HG02840 (cell line): ENCODE results near the gene LRRC26.

Source experiments
- ATAC-seq: cut with Tn5 transposase; IDR thresholded peaks from one replicate; pipeline ENCODE4 v1.9.1; 2021; ENCODE audit warnings: mild to moderate bottlenecking, moderate library complexity, moderate number of reproducible peaks; ENCODE audit not compliant: unreplicated experiment, low FRiP score

Gene LRRC26, protein sequence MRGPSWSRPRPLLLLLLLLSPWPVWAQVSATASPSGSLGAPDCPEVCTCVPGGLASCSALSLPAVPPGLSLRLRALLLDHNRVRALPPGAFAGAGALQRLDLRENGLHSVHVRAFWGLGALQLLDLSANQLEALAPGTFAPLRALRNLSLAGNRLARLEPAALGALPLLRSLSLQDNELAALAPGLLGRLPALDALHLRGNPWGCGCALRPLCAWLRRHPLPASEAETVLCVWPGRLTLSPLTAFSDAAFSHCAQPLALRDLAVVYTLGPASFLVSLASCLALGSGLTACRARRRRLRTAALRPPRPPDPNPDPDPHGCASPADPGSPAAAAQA

DNA sequence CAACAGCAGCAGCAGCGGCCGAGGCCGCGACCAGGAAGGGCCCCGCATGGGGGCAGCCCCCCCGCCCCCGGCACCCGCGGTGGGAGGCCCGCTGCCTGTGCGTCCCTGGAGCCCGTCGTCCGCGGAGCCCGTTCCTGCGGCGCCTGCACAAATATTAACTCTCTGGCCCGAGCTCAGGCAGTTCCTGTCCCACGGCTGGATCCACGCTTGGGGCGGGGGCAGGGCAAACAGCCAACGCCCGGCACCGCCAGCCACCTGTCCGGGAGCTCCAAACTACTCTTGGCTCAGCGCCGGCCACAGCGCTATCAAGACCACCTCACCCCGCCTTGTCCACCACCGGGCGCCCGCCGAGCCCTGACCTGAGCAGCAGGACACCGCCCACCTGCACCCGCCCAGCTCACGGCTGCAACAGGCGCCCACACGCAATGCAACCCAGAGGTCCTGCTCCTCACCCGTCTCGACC lies at the start of gene LRRC26:
Gene LRRC26, minus strand, starts transcription at position 156 of the 463 bp plus-strand sequence. Its CDS starts 108 bp downstream, at position 48.
- ATAC-seq = no peak

DNA sequence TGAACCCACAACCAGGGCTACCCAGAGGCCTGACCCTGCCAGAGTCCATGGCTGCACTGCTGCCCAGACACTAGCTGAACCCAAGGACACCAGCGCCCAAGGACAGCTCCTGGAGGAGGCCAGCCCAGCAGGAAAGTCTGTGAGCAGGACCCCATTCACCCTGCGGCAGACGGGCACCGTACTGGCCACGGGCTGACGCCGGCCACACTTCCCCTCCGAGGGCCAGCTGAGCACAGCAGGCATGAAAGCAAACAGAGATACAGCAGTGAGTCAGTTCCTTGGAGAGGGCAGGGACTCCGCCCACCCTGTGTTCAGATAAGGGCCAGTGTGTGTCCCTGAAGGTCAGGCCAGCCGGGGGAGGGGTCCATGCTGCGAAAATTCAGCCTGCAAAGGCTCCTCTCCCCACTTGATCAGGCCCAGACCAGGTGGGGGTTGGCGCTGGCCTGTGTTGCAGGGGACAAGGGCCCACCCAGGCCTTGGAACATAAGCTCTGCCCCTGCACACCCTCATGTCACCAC lies 49.0 kb upstream of the LRRC26 start:
- no peak for ATAC-seq

DNA sequence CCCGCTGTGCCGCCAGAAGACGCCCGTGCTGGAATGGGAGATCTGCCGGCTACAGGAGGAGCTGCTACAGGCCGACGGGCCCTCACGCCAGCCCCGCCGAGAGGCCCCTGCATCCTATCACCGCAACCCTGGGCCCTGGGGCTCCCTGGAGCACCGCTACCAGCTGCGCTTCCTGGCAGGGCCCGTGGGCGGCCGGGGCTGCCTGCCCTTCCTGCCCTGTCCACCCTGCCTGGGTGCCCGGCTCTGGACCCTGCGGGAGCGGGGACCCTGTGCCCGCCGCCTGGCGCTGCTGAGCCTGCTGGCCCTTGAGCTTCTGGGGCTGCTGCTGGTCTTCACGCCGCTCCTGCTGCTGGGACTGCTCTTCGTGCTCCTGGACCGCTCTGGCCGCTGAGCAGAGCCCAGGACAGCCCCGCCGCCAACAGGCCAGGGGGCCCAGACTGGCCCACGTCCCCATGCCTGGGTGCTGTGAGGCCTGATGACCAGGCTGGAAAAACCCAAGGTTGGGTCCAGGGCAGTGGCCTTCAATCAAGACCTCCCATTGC lies 48.4 kb upstream of the LRRC26 start:
- ATAC-seq = no peak

DNA sequence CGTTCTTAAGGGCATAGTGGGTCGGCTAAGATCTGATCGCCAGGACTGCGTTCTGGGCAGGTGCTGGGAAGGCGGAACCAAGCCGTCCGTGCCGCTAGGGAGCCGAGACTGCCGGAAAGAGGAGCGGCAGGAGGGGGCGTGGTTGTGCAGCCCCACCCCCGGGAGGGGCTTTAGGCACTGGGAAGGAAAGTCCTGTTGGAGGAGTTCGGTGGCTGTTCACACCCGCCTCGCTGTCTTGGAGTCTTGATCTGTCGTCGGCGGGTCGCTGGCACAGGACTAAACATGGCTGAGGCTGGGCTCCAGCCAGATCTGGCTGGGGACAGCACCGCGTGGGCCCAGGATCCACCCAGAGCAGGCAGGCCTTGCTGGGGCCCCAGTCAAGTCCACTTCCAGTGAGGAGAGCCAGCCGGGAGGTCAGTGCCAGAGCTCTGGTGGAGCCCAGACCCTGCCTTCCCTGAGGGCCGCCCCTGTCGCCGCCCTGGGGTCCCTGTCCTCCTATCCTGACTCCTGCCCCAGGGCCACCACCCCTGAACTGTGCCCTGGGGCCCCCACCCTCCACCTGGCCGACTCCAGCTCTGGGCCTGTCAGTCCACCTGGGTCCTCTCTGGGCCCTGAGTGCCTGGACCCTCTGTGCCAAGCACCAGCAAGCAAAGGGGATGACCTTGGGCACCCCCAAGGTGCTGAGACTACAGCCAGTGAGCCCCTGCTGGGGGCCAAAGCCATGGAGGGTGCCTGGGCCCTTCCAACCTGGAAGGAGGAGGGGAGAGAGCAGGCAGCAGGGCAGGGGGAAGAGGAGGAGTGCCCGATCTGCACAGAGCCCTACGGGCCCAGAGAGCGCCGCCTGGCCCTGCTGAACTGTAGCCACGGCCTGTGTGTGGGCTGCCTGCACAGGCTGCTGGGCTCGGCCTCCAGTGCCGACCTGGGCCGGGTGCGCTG lies 47.7 kb upstream of the LRRC26 start:
- no peak for ATAC-seq

DNA sequence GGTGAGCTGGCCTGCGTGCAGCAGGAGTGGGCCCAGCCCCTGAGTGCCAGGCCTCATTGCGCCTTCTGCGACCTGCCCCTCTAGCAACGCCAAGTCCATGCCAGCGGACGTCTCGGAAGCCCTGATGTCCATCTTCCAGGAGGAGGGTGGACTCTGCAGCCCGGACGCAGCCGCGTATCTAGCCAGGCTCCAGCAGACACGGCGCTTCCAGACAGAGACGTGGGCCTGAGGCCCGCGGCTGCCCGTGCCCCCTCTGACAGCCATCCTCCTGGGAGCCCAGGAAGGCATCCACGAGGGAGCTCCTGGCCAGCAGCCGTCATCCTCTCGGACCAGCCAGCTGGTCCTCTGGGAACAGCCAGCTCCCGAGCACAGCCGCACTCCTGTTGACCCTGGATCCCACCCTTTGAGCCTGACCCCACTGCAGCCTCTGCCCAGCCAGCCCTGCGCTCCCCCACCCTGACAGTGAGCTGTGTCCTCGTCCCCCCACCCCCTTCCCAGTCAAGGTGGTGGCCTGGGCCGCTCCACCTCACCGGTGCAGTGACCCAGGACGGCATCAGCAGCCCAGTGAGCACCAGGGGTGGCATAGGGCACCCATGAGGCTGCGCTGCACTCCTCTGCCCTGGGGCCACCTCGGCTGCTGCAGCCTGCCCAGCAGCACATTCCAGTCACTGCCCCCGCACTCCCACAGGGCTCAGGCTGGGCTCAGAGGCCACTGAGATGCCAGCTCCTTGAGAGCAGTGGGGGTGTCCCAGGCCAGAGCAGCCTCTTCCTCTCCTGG lies 46.5 kb upstream of the LRRC26 start:
- ATAC-seq = no peak

DNA sequence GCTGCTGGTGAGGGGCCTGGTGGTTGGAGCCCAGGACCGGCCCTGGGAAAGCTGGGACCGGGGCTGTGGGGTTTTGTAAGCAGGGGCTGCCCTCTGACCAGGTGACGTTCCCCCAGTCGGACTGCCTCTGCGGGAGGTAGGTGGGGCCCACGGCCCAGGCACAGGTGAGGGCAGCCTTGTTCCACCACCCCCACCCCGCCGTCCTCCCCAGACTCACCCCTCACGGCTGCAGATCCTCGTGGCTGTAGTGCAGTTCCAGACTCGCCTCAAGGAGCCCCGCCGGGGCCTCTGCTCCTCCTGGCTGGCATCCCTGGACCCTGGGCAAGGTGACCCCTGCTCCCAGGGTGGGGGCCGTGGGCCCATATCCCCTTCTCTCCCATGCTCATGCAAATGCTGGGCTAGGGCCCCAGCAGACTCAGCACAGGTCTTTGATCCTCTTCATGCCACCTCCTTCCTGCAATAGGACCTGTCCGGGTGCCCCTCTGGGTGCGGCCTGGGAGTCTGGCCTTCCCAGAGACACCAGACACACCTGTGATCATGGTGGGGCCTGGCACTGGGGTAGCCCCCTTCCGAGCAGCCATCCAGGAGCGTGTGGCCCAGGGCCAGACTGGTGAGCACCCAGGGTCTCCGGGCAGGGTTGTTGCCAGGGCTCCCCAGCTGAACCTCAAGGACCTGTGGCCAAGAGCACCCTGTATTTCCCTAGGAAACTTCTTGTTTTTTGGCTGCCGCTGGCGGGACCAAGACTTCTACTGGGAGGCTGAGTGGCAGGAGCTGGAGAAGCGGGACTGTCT lies 45.5 kb upstream of the LRRC26 start:
- no peak for ATAC-seq

DNA sequence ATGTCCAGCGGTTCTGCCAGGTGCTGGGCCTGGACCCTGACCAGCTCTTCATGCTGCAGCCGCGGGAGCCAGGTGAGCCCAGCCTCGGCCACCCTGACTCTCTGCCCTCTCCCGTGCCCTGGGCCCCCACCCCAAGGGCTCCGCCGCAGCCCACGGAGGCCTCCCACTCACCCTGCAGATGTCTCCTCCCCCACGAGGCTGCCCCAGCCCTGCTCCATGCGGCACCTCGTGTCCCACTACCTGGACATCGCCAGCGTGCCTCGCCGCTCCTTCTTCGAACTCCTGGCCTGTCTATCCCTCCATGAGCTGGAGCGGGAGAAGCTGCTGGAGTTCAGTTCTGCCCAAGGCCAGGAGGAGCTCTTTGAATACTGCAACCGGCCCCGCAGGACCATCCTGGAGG lies 44.8 kb upstream of the LRRC26 start:
- no peak for ATAC-seq

DNA sequence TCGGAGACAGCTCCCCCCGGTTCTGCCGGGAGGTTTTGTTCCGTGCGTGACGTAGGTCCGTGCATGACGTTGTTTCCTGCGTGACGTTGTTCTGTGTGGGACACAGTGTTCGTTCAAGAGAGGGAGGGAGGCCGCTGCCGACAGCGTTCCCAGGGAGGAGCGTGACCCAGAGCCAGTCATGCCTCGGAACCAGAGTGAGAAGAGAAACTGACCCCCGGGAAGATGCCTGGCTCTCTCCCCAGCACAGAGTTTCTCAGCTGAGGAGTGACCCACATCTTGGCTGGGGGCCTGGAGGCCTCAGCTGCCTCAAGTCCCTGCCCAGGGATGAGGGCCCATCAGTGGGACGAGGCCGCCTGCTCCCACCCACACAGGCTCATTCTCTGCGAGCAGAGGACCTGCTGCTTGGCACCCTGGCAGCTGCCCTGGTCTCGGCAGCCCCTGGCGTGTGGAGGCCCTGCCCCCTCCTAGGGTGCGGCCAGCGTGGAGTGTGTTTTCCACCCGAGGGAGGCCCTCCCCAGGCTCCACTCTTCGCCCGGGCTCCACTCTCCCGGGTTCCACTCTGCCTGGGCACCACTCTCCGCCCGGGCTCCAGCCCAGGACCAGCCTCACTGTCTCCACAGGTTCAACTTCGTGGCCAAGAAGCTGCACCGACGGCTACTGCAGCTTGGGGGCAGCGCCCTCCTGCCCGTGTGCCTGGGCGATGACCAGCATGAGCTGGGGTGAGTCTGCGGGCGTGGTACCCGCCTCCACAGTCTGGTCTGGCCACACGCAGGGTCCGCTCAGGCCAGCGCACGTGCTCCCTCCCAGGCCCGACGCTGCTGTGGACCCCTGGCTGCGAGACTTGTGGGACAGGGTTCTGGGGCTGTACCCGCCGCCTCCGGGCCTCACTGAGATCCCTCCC lies 43.6 kb upstream of the LRRC26 start:
- no peak for ATAC-seq

DNA sequence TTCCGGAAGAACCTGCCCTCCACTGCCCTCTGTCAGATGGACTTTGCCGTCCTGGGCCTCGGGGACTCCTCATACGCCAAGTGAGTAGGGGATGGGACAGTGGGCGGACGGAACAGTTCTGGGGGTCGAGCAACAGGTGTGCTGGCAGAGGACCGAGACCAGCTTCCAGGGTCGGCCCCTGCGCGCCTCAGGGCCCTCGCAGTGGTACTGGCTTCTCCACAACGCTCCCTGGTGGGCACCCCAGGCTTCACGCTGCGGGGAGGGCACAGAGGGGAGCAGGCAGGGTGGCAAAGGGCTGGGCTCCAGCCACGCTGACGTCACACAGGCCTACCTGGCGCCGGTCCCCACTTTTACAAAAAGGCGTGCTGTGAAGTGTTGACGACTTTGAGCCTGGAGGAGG lies 42.7 kb upstream of the LRRC26 start:
- ATAC-seq = no peak

DNA sequence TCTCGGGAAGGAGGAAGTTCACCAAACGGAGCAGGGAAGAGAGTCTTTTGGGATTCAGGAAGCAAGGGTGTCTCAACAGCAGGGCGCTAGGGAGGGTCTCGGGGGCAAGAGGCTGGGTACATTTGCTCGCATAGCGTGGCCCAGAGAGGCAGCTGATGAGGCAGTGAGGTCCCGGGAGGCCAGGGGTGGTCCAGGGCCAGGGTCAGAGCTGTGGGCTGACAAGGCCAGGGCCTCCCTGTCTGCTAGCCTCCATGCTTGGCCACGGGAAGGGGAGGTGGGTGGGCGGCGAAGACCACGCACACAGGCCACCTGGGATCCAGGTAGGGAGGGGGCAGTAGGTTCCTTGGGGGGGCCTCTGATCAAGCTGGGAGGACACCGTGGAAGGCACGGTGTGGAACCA lies 41.7 kb upstream of the LRRC26 start:
- no peak for ATAC-seq

DNA sequence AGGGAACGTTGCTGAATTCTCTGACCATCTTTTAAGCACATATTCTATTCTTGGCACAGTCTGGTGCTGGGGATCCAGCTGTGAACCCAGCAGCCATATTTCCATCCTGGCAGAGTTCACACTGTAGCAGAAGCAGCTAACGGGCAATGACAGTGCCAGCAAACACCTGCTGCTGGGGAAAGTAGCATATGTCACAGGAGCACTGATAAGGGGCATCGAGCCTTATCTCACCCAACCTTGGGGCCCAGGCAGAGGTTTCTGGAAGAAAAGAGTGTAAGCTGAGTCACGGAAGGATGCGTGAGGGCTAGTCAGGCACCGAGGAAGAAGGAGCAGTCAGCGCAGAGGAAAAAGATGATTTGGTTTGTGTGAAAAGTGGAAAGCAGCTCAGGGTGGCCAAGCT lies 36.8 kb upstream of the LRRC26 start:
- no peak for ATAC-seq

DNA sequence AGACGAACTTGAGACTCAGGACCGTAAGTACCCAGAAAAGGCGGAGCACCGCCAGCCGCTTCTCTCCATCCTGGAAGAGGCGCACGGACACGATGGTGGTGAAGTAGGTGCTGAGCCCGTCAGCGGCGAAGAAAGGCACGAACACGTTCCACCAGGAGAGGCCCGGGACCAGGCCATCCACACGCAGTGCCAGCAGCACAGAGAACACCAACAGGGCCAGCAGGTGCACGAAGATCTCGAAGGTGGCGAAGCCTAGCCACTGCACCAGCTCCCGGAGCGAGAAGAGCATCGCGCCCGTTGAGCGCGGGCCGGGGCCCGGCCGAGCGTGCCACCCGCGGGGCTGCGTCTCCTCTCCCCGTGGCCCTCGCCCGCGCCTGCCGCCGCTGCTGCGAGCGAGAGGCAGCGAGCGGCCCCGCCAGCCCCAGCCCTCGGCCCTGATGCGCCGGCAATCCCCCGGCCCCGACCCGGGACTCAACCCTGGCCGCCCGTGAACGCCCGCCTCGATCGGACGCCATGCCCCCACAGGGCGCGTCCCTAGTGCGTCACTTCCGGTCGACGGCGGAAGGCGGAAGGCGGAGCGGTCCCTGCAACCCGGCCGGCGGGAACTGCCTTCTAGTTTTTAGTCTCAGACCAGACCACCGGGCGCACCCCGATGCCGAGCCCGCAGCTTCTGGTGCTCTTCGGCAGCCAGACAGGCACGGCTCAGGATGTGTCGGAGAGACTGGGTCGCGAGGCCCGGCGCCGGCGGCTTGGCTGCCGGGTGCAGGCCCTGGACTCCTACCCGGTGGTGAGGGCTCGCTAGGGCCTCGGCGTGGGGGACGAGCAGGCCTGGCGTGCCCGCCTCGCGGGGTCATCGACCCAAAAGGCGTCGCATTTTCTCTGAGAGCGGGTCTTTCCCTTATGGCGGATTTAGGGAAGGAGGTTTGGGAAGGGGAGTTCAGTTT lies 35.5 kb upstream of the LRRC26 start, which contains the start of the genes NDOR1 and TMEM203:
Gene NDOR1, plus strand, starts transcription at position 575 of the 944 bp plus-strand sequence. Its CDS starts 78 bp downstream, at position 653.
Gene TMEM203, minus strand, starts transcription at position 523 of the 944 bp plus-strand sequence. Its CDS starts 234 bp downstream, at position 289.
- ATAC-seq = peak; percentile 35

DNA sequence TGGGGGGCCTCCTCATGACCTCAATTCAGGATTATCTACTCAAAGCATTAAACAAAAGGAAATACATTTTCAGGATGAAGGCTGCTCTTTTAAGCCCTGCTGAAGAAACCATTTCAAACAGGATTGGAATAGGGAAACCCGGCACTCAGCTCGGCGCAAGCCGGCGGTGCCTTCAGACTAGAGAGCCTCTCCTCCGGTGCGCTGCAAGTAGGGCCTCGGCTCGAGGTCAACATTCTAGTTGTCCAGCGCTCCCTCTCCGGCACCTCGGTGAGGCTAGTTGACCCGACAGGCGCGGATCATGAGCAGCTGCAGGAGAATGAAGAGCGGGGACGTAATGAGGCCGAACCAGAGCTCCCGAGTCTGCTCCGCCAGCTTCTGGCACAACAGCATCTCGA lies 34.9 kb upstream of the LRRC26 start:
- ATAC-seq = no peak

DNA sequence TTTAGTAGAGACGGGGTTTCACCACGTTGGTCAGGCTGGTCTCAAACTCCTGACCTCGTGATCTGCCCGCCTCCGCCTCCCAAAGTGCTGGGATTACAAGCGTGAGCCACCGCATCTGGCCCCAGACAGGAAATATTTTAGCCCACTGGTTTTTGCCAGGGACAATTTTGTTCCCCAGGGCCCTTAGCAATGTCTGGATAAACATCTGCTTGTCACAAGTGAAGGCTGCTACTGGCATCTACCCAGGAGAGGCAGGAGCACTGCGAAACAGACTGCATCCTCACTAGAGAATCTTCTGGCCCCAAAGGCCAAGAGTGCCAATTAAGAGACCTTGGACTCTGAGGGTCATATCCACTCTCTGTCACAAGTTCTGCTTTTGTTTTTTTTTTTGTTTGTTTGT lies 33.1 kb upstream of the LRRC26 start:
- ATAC-seq = no peak

DNA sequence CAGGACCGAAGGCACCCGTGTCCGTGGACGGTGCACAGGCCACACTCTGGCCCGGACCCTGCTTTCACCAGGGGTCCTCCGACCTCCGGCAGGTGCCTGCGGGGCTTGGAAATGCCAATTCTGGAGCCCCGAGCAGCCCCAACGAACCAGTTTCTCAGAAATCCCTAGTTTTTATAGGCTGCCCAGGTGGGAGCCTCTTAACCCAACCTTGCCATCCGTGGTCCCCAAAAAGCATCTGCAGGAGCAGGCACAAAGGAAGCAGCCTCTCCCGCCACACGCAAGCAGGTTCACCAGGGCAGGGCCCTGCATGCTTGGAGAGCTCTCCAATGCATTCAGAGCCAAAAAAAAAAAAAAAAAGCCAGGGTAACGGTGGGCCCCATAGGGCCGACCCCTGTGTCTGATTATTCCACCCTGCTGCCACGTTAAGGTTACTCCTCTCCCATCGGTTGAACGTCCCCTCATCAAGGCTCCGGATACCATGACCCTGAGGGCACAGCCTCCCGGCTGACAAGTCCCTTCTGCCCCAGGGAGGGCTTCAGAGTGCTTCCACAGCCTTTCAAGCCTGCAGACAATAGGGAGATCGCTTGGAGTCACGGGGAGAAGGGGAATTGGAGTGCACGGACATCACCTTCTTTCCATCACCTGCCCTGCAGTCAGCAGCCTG lies 31.5 kb upstream of the LRRC26 start:
- ATAC-seq = no peak
